HG02885 (cell line): Measurements from ENCODE around the gene KIAA1958.
"Not testable (repeated sequence)": the region's sequence is repeated elsewhere in the genome, so short reads cannot be mapped to it uniquely, and the experiment has no call there.

Experiments used
- ATAC-seq: cut with Tn5 transposase; IDR thresholded peaks from one replicate; pipeline ENCODE4 v1.9.1; 2021; ENCODE audit warnings: mild to moderate bottlenecking; ENCODE audit not compliant: unreplicated experiment, poor library complexity

The KIAA1958 gene

DNA sequence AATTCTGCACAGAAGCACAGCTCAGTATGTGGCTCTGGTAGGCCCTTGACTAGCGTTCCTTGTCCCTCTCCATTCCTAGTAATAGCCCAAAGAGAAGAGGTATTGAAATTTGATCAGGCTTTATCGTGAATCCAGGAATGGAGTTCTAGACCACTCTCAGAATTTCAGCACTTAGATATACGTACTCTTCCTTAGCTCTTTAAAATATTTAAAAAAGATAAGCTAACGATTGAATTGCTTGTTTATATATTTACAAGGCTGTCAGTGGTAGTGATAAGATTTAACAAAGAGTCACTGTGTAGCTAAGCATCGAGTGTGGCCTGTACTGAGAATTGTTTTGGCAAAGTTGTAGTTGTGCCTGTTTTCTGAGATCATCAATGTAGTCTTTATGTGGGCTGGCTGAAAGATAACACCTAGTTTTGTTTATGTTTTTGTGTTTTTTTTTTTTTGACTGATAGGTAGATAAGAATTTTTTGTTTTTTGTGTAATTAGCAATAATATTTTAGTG is 2.5 kb downstream of the KIAA1958 start:
- ATAC-seq, result no peak

- no peak for ATAC-seq
These were observed 3.4 kb downstream of the KIAA1958 start for GRCh38 chr9:112489876-112490666.

DNA sequence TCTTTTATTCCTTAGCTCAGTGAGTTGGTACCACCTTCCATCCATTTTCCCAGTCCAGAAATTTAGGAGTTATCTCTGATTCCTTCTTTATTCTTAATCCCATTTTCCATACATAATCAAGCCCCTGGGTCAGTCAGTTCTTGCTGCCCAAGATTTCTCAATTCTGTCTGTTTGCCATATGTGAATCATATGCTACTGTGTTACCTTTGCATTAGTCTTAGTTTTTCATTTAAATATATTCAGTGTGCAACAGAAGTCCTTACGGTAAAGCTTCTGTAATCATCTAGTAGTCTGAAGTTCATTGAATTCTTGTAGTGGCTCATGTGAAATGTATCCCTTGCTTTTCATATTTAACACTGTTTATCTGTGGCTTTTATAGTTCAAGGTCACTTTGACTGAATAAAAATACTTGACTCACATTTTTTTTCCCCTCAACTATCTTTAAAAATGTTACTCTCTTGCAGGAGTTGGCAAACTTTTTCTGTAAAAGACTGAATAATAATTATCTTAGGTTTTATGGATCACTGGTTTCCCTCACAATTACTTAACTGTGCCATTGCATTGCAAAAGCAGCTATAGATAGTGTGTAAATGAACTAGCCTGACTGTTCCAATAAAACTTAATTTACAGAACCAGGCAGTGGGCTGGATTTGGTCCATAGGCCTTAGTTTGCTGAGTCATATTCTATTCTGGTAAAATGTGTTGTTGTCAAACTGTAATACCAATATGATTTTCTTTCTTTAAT is 6.9 kb downstream of the KIAA1958 start:
- no peak for ATAC-seq

DNA sequence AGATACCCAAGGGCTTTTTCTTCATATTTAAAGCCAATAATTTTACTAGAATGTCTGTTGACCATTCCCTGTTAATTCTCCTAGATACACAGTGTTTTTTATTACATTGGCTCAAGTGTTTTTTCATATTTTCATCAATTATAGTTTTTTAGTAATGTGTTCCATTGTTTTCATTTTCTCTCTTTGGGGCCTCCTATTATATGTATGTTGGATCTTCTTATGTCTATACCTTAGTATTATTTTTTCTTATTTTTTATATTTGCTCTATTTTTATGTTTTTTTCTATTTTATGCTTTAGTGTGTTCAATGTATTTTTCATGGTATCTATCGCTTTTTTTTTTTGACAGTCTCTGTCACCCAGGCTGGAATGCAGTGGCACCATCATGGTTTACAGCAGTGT is 7.5 kb downstream of the KIAA1958 start:
- no peak for ATAC-seq

DNA sequence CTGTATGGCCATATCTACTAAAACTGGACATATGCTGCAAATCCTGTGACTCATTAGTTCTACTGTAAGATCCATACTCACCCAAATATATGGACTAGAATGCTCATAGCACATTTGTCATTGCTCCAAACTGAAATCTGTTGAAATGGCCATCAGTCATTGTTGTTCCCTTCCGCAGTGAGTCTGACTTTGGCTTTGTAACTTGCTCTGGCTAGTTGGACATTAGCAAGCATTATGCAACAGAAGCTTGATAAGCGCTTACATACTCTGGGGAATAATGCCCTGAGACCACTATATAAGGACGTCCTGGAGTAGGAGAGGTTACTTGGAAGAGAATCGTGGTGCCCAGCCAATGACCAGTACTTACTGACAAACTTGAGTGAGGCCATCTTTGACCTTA is 9.0 kb downstream of the KIAA1958 start:
- no peak for ATAC-seq

GRCh38 chr9:112496074-112496722 is 9.6 kb downstream of the KIAA1958 start:
- ATAC-seq, result no peak

GRCh38 chr9:112500842-112501241 is 14.2 kb downstream of the KIAA1958 start:
- ATAC-seq, result no peak

DNA sequence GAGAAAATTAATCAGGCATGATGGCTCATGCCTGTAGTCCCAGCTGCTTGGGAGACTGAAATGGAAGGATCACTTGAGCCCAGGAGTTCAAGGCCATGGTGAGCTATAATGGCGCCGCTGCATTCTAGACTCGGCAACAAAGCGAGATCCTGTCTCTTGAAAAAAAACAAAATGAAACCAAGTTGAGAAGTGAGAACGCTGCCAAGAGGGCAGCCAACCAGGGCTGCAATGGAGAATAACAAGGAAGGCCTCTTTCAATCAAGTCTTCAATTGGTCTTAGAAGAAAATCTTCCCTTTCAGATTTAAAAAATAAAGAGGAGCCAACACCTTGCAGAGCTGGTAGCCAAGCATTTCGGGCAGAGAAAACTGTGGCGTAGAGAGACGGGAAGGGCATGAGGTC is 14.7 kb downstream of the KIAA1958 start:
- no peak for ATAC-seq

DNA sequence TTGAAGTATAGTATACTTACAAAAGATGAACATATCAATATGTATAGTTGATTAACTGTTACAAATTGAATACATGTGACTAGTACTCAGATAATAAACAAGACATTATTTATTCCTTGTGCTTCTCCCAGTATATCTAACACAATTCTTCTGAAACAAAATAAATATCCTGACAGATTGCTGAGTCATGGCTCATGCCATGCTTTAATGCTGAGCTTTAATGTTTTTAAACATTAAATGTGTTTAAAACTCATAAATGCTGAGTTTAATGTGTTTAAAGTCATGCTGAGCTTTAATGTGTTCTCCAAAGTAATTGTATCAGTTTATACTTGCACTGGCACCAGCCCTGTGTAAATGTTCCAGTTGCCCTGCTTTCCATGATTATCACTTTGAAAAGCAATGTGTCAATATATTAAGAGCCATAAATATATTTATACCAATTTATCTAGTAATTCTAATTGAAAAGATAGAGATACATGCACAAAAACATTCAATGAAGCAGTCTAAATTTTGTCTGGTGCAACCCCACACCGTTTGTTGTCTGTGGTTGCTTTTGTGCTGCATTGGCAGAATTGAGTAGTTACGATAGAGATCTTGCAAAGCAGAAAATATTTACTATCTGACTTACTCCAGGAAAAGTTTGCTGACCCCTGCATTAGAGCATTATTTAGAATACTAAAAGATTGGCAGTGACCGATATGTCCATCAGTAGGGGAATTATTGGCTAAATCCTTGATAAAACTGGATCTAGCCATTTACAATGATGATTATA is 15.7 kb downstream of the KIAA1958 start:
- ATAC-seq, result no peak

DNA sequence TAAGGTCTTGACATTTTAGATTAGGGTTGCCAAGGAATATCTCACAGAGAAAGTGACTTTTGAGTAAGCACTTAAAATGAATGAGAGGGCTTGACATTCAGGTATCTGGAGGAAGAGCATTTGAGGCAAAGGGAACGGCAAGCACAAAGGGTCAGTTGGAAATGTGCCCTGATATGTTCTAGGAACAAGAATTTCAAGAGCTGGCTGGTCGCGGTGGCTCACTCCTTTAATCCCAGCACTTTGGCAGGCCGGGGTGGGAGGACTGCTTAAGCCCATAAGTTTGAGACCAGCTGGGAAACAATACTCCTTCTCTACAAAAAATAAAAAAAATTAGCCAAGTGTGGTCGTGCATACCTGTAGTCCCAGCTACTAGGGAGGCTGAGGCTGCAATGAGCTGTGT is 16.5 kb downstream of the KIAA1958 start:
- no peak for ATAC-seq

GRCh38 chr9:112505086-112505485 is 18.5 kb downstream of the KIAA1958 start:
- ATAC-seq, result no peak

DNA sequence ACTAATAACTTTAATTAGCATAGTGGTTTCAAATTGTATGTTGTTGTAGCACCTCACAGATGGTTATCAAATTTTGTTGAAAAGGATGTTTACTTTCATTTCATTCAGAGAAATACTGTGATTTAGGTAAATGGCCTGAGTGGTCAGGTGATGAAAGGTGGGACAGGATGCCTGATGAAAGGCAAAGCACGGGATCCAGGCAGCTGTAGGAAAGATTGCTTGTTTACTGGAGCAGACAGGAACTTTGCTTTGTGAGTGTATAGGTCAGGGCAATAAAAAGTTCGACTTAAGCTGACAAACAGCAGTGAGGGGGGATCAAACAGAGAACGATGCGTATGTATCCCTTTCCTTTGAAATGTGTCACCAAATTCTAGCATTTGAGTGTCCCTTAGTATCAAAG is 19.0 kb downstream of the KIAA1958 start:
- ATAC-seq, result no peak

GRCh38 chr9:112506571-112506970 is 19.9 kb downstream of the KIAA1958 start:
- no peak for ATAC-seq

DNA sequence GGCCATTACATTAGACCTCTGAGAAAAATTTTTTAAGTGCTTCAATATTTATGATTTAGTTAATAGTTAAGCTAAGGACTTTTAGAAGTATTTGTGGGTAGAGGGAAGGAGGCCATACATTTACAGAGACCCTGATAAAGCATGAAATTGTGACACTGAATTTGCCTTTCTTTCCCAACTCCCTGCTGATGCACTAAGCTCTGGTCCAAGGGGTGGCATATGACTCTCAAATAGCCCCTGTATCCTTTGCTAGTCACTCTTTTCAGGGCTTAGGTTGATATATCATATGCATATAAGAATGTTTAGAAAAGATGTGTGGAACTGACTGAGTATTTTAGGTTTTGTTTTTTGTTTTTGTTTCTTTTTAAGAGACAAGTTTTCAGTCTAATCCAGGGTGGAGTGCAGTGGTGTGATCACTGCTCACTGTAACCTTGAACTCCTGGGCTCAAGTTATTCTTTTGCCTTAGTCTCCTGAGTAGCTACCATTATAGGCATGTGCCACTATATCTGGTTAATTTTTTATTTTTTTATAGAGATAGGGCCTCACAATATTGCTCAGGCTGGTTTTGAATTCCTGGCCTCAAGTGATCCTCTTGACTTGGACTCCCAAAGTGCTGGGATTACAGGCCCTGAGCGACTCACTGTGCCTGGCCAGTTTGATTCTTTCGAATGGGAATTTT is 20.5 kb downstream of the KIAA1958 start:
- no peak for ATAC-seq

- ATAC-seq, result no peak
These were observed 21.8 kb downstream of the KIAA1958 start for GRCh38 chr9:112508377-112508776.

- ATAC-seq, result not testable (repeated sequence)
These were observed 25.8 kb downstream of the KIAA1958 start for GRCh38 chr9:112512377-112512776.

- ATAC-seq, result no peak
These were observed 30.1 kb downstream of the KIAA1958 start for GRCh38 chr9:112516769-112517168.

DNA sequence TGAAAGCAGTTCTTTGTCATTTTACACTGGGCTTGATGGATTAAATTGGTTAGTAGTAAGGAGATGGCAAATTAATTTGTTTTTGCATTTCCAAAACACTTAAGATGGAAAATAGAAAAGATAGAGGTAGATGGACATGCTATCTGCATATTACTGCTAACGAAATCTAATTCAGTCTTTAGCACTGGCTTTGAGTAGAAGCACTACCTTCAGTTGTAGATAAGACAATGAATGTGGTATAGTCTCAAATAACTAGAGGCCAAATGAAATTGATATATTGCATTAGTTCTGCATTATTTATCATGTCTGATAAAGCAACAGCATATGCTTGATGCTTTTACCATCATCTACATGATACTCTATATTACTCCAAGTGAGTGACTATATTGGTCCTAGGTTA is 33.4 kb downstream of the KIAA1958 start:
- ATAC-seq, result no peak

- ATAC-seq, result no peak
These were observed 34.0 kb downstream of the KIAA1958 start for GRCh38 chr9:112520656-112521055.

DNA sequence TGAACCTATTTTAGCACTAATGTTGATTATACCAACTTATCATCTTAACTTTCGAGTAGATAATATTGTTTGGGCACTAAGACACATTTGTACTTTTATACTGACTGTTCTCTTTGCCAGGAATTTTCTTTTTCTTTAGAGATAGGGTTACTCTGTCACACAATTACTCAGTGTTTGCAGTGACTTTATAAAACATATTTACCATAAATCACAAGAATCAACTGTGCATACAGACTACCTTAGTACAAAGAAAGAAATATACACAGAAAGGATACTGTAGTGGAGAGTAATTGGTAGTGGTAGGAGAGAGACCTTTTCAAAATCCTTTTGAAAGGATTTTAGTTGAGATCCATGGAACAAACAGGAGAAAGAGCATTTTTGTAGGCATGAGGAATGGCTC is 40.3 kb downstream of the KIAA1958 start:
- no peak for ATAC-seq
